Gastrocnemius medialis (tissue), 4 donors: Measurements from ENCODE around the gene TPSAB1.

Source experiments
- POLR2A ChIP-seq, 2 donors: fragments of 450-650 bp; IDR thresholded peaks; one replicate each; pipeline ENCODE4 v1.6.1; 2017; ENCODE audit warnings: antibody characterized with exemption in 2 of 2, mild to moderate bottlenecking in 2 of 2, moderate library complexity in 2 of 2
- TF ChIP-seq, protein P1 (sequence below), 5 experiments: fragments of 450-650 bp in 3 of 5; fragments of 200-600 bp in 2 of 5; sonication (generic) in 2 of 5; IDR thresholded peaks in 4 of 5; conservative IDR thresholded peaks in 1 of 5; 1 replicate in 4 of 5; 2 replicates in 1 of 5; pipeline ENCODE4 v1.5.1; 2016 to 2019; ENCODE audit warnings: antibody characterized with exemption in 5 of 5, mild to moderate bottlenecking in 3 of 5, moderate library complexity in 3 of 5

DNA sequence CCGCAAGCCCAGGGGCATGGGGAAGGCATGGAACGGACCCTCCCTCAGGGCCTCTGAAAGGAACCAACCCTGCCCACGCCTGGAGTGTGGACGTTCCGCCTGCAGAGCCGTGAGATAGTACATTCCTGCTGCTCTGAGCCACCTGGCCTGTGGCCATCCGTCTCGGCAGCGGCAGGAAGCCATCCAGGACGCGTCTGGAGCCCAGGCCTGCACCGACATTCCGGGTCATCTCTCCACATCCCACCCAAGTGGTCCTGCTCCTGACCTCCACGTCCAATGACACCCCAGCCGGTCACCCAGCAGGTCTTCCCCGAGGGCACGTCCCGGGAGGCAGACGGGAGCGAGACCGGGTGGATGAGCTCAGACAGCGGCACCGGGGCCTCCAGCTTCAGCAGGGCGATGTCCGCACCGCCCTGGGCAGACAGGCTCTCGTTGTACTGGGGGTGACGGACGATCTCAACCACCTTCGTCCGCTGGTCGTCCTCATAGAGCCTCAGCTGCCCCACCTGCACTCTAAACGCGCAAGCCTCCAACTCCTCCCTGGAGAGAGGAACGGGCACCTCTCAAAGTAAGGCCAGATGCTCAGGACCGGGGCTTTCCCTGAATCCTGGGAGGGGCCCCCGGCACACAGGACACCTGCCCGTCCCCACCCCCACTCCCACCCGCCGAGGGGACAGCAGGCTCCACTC, 47.6 kb downstream of the TPSAB1 start:
- TF ChIP-seq, protein P1, sequence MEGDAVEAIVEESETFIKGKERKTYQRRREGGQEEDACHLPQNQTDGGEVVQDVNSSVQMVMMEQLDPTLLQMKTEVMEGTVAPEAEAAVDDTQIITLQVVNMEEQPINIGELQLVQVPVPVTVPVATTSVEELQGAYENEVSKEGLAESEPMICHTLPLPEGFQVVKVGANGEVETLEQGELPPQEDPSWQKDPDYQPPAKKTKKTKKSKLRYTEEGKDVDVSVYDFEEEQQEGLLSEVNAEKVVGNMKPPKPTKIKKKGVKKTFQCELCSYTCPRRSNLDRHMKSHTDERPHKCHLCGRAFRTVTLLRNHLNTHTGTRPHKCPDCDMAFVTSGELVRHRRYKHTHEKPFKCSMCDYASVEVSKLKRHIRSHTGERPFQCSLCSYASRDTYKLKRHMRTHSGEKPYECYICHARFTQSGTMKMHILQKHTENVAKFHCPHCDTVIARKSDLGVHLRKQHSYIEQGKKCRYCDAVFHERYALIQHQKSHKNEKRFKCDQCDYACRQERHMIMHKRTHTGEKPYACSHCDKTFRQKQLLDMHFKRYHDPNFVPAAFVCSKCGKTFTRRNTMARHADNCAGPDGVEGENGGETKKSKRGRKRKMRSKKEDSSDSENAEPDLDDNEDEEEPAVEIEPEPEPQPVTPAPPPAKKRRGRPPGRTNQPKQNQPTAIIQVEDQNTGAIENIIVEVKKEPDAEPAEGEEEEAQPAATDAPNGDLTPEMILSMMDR (IDR thresholded peaks at IDR 0.05 in 4 of 5, conservative IDR thresholded peaks at IDR 0.05 in 1 of 5) = no peak
- no peak for TF ChIP-seq POLR2A (IDR thresholded peaks at IDR 0.05)
